Right lung (tissue), 10 donors: ENCODE data around the gene PBX2. TPM values are rescaled to one million over a fixed set of nuclear protein-coding genes. Genes with fewer than 3 reads are reported as not detected.
"Not testable (repeated sequence)": the region's sequence is repeated elsewhere in the genome, so short reads cannot be mapped to it uniquely, and the experiment has no call there.

Source experiments
- DNase-seq, 2 donors: peaks; one replicate each; pipeline ENCODE4 v3.0.0-alpha.2; 2013
- long read RNA-seq, 8 donors: transcript quantifications; one replicate each; lab custom pipeline, GENCODE V29; 2026
- polyA plus RNA-seq, 5 donors: library from polyadenylated mRNA; unstranded; fragments of 120-200 nt; gene quantifications; one replicate each; pipeline versions ENCODE4 v1.2.1 to v1.2.3, GENCODE V29; 2013; ENCODE audit warnings: inconsistent platforms in 1 of 5, low replicate concordance in 1 of 5; ENCODE audit not compliant: insufficient read length in 5 of 5, insufficient read depth in 1 of 5

PBX2 gene, protein sequence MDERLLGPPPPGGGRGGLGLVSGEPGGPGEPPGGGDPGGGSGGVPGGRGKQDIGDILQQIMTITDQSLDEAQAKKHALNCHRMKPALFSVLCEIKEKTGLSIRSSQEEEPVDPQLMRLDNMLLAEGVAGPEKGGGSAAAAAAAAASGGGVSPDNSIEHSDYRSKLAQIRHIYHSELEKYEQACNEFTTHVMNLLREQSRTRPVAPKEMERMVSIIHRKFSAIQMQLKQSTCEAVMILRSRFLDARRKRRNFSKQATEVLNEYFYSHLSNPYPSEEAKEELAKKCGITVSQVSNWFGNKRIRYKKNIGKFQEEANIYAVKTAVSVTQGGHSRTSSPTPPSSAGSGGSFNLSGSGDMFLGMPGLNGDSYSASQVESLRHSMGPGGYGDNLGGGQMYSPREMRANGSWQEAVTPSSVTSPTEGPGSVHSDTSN
- polyA plus RNA-seq = 100 to 1,000 TPM; 158 to 182 (median 162) TPM
- long read RNA-seq, donor 1, transcript PBX2-201 (9 exons, 3,205 nt) = major isoform, 9 of 22 reads
- long read RNA-seq, donor 1, partial matches to known transcripts = 5 of 22 reads
- long read RNA-seq, donor 1, other reads (novel, unspliced or antisense) = 0 of 22 reads
- long read RNA-seq, donor 2, partial matches to known transcripts = 15 of 18 reads
- long read RNA-seq, donor 2, other reads (novel, unspliced or antisense) = 0 of 18 reads
- long read RNA-seq, donor 3, partial matches to known transcripts = 11 of 14 reads
- long read RNA-seq, donor 3, other reads (novel, unspliced or antisense) = 0 of 14 reads
- long read RNA-seq, donor 4, partial matches to known transcripts = 0 of 5 reads
- long read RNA-seq, donor 4, other reads (novel, unspliced or antisense) = 0 of 5 reads
- long read RNA-seq, donor 5, transcript PBX2-201 (9 exons, 3,205 nt) = major isoform, 9 of 25 reads
- long read RNA-seq, donor 5, partial matches to known transcripts = 13 of 25 reads
- long read RNA-seq, donor 5, other reads (novel, unspliced or antisense) = 0 of 25 reads
- long read RNA-seq, donor 6, transcript PBX2-201 (9 exons, 3,205 nt) = major isoform, 9 of 14 reads
- long read RNA-seq, donor 6, partial matches to known transcripts = 0 of 14 reads
- long read RNA-seq, donor 6, other reads (novel, unspliced or antisense) = 0 of 14 reads
- long read RNA-seq, donor 7, transcript PBX2-201 (9 exons, 3,205 nt) = major isoform, 11 of 12 reads
- long read RNA-seq, donor 7, partial matches to known transcripts = 0 of 12 reads
- long read RNA-seq, donor 7, other reads (novel, unspliced or antisense) = 0 of 12 reads
- long read RNA-seq, donor 8, transcript PBX2-201 (9 exons, 3,205 nt) = major isoform, 5 of 7 reads
- long read RNA-seq, donor 8, partial matches to known transcripts = 0 of 7 reads
- long read RNA-seq, donor 8, other reads (novel, unspliced or antisense) = 0 of 7 reads

DNA sequence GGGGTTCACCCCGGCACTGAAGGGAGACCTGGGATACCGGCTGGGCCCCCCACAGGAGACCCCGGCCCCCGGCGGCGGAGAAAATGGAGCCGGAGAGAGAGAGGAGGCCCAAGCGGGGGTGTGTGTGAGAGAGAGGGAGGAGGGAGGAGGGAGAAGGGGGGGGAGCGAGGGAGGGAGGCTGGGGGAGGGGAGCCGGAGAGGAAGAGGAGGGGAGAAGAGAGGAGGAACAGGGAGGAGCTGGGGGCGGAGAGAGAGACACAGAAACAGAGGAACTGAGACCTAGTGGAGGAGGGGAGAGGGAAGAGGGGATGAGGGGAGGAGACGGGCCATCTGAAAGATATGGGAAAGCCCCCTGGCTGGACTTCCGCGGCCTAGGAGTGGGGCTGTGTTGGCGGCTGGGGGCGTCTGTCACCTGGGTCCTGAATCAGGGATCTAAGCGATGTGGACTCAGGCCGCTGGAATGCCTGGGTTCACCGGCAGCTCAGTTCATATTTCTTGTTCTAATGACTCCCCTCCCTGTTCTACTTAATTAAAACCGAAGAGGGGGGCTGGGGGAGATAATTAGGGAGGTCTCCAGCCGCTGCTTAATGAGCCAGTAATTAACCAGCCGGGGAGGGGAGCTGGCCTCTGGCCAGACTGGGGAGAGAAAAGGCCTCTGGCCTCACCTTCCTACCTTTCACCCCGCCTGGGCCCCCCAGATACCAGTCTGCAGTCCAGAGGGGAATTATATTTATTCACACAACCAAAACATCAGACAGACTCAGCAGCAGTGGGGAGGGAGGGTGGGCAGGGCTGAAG lies at the start of gene PBX2:
Gene PBX2, minus strand, starts transcription at position 149 of the 798 bp plus-strand sequence. CDS start 287 bp downstream, outside the sequence.
- peak; percentile 93 to 94 for DNase-seq

DNA sequence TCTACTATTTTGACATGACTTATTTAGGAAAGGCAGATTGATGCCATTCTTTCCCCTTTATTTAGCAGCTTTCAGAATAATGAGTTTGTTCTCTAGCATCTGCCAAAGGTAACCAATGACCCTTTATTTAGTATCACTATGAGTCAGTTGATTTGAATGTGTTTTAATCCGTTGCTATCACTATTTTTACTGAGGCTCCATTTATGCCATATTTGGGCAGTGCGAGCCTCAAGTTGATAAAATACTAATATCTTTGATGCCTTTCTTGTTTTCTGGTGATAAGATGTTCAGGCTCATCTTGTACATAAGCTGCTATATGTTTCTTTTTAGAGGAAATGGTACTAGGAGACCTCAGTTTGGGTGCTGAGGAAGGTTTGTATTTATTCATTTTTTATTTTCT lies 49.5 kb upstream of the PBX2 start:
- DNase-seq = no peak

DNA sequence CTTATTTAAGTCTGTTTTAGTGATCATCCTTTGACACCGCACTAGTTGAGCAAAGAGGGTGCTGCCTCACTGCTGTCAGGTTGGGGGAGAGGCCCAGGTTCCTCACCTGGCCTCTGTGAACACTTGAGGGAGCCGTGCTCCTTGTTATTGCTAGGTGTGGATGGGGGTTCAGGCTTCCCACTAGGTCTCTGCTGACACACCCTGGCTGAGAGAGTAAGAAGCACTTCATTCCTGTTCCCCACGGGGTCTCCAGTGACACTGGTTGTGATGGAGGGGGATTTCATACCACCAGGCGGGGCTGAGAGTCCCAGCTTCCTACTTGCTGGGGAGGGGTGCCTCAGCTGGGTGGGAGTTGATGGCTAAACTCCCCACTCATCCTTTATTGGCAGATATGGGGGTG lies 44.9 kb upstream of the PBX2 start:
- DNase-seq = no peak

DNA sequence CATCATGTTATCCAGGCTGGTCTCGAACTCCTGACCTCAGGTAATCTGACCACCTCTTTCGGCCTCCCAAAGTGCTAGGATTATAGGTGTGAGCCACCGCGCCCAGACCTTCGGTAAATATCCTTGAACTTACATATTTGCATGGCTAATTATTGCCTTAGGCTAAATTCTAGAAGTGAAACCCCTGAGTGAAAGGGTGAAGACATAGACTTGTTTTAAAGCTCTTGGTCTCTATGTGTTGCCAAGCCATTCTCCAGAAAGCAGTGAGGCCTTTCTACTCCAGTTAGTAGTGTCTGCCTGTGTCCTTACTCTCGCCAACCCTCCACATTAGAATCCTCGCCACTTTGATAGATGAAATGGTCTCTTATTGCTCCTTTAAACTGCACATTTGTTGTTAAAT lies 36.4 kb upstream of the PBX2 start:
- no peak for DNase-seq

DNA sequence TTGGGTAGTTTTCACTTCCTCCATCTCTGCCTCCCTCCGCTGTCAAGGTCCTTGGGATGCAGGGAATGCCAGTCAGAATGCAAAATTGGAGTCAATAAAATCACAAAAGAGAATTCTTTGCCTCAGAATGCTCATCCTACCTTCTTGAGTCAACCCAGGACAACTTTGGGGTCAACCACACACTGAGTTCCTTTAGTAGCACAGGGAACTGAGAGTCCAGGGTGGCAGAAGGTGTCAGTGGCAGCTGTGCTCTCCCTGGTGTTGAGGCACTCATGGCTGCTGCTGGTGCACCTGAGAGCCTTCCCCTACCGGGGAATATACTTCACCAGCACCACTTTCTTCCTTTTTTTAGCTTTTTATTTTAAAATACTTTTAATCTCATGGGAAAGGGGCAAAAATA lies 34.7 kb upstream of the PBX2 start:
- DNase-seq = no peak

DNA sequence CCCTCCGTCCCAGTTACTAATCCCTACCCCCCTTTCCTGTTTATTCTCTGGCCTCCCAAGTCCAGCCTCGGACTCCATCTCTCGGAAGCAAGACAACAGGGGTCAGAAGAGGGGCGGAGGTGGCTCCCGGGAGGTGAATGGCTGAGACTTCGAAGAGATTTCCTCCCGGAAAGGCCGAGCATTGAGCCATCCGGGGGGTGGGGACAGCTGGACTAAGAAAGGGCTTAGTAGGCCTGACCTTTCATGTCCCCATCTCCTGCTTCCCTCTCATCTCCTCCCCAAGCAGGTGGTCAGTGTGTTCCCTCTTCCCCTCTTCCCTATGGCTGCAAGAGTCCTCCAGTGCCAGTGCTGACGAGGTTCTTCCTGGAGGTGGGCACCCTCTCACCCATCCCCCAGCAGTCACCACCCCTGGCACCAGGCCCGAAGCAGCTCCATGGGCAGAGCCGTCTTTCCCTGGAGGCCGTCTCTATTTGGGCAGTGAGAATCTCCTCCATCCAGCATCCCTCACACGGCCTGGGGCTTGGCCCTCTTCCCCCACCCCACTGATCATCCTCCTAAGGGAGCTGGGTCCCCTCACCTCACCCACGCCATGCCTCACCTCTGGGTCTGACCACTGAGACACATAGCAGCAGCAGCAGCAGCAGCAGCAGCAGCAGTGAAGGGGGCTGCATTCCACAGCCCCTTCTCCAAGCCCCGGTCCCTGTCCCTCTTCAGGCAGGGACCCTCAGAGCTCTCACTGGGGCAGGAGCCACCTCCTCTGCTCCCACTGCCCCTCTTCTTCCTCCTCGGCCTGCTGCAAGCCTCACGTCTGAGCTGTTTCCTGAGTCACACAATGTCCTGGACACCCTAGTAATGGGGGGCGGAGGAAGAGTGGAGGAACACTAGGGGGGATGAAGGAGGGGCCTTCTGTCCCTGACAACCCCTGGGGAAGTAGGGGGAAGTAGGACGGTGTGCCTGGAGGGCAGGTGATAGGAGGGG lies 33.5 kb upstream of the PBX2 start, which contains the start of gene NOTCH4:
Gene NOTCH4, minus strand, starts transcription at position 810 of the 978 bp plus-strand sequence. Its CDS starts 139 bp downstream, at position 671.
- no peak for DNase-seq

DNA sequence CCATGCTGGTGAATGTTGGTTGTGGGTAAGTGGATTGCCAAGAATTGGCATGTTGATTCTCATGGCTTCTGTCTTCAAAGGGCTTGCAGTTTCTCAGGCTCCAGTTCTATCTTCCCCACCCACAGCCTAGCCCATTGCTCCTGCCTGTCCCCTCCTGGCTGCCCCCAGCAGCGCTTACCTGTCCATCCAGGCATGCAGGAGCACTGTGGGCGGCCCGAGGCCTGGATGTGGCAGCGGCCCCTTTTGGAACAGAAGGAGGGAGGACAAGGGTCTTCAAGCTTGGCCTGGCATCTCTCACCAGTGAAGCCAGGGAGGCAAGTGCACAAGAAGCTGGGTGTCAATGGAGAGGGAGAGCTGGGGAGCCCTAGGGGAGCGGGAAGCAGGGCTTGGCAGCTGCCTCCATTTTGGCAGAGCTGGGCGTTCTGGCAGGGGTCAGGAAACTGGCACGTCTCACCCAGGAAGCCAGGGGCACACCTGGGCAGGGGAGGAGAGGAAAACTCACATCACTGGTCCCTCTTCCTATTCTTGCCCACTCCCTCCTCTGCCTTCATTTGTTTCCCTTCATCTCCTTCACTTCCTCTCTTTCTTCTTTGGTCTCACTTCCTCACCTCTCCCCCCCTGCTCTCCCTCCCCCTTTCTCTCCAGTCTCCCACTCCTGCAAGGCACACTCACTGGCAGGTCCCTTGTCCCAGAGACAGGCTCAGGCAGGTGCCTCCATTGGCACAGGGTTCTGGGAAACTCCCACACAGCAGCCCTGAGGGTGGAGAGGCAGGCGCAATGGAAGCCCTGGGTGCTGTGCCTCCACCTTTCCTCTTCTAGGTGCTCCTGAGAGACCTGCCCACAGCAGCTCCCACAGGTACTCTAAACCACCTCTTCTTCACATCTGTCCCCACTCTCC lies 32.6 kb upstream of the PBX2 start:
- DNase-seq = no peak

DNA sequence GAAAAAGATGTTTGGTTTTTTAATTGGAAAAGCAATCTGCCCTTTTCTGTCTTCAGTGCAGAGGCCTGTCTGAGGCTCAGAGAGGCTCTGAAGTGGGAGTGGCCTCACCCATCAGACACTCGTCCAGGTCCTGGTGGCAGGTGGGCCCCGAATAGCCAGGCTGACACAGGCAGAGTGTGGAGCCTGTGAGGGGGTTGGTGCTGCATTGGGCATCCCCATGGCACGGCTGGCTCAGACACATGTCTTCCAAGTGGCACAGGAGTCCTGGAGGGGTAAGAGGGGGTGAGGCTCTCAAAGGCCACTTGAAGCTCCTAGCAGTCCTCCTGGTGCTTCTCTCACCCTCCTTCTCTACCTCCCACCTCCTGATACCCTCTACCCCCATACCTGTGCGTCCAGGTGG lies 30.0 kb upstream of the PBX2 start:
- DNase-seq = no peak

DNA sequence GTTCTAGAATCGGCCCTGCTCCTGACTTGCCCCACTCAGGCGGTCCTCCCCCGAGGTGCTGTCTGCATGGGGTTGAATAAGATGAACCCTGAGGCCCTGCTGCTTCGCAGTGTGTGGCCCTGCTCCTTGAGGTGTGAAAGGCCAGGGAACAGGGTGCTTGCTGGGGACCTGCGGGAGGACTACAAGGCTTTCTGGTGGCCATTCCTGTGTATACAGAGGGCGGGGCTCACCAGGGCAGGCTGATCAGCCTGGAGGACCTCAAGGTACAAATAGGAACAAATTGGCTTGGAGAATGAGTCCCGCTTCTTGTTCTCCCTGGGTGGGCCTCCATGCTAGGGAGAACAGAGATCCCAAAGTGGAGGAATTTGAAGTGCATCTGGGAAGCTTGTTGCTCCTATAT lies 28.2 kb upstream of the PBX2 start:
- no peak for DNase-seq

DNA sequence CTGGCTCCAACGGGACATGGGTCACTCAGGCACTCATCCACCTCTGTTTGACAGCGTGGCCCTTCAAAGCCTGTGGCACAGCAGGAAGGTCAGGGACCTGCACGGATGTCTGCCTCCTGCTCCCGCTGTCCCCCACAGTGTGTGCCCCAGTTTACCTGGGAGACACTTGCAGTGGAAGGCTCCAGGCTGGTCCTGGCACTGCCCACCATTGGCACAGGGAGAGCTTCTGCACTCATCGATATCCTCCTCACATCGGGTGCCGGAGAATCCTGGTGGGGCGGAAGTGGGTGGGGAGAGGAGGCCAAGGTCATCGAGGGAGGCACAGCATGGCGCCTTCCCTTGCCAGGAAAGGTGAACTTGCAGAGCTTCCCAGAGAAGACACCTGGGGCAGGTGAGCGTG lies 27.0 kb upstream of the PBX2 start:
- no peak for DNase-seq

DNA sequence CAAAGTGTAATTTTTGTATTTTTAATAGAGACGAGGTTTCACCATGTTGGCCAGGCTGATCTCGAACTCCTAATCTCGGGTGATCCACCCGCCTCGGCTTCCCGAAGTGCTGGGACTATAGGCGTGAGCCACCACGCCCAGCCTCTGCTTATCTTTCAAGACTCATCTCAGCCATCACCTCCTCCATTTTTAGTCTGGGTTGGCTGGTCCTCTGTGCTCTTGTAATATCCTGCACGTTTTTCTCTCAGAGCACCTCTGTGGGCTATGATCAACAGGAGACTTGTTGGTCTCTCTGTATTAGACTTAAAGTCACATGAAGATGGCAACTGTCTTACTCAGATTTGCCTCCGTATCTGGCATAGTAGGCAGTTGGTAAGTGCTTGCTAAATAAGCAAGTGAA lies 26.3 kb upstream of the PBX2 start:
- DNase-seq = no peak

DNA sequence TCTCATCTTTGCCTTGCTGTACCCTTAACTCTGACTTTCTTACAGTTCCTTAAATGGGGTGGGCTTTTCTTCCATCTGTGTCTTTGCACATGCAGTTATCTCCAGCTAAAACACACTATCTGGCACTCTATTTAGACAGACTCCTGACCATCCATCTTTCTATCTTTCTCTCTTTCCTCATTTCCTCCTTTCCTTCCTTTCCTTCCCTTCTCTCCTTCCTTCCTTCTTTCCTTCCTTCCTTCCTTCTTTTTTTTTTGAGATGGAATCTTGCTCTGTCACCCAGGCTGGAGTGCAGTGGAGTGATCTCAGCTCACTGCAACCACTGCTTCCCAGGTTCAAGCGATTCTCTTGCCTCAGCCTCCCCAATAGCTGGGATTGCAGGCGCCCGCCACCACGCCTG lies 25.6 kb upstream of the PBX2 start:
- no peak for DNase-seq

DNA sequence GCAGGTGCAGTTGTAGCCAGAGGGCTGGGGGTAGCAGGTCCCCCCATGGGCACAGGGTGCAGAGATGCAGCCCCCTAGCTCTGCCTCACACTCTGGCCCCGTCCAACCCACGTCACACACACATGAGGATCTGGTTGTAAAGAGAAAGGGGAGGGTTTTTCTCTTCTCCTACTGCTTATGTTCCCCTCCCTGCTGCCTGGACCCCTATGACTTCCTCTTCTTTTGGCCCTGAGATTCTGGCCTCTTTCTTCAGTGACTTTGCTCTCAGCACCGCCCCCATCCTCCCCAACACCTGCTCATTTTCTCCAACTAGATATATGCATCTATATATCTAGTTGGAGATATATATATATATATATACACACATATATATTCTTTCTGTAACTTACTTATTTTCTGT lies 24.1 kb upstream of the PBX2 start:
- DNase-seq = no peak

DNA sequence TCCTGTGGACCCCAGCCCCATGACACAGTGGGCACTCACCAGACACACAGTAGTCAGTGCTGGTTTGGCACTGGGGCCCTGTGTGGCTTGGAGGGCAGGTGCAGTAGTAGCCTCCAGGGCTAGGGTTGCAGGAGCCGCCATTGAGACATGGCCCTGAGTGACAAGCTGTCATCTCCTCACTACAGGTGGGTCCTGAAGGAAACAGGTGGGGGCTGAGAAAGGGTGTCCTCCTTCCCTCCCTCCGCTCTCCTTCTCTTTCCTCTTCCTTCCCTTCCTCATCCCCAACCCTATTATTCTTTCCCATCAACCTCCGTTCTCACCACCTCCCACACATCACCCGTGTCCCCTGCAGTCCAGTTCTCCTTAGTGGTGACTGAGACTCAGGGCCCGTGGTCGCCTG lies 23.6 kb upstream of the PBX2 start:
- no peak for DNase-seq

DNA sequence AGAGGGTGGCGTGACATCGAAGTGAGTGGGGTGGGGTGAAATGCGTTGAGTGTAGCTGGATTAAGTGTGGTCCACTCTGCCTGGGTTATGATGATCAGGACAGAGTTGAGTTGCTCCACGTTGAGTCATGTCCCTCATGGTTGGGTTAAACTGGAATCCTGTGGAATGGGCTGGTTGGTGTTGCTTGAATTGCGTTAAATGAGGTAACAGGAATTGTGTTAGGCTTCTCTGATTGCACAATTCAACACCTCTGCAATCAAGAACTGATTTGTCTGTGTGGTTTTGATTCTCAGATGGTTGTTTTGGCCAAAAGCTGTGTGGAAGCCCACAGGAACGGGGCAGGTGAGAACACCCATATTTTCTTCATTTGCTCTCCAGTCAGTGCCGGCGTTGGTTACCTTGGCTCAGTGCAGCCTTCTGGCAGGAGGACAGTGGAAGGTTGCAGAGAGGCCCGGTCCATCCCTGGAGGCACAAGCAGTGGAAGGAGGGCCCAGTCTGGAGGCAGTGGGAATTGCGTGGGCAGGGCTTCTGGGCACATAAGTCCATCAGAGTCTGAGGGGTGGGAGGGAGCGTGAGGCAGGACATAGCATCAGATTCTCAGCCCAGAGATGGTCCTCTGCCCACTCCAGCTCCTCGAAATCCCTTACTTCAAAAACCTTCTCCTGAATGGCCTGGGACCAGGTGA lies 22.2 kb upstream of the PBX2 start:
- DNase-seq = no peak

DNA sequence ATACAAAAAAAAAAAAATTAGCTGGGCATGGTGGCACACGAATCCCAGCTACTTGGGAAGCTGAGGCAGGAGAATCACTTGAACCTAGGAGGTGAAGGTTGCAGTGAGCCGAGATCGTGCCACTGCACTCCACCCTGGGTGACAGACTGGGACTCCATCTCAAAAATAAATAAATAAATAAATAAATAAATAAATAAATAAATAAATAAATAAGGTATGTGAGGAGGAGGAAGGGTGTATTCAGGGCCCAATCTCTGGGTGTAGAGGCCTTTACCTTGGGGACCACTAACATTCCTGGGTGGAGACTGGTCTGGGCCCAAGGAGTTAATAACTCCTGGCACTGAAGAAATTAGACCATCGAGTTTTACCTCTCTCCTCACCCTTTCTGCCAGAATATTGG lies 21.4 kb upstream of the PBX2 start:
- not testable (repeated sequence) for DNase-seq

DNA sequence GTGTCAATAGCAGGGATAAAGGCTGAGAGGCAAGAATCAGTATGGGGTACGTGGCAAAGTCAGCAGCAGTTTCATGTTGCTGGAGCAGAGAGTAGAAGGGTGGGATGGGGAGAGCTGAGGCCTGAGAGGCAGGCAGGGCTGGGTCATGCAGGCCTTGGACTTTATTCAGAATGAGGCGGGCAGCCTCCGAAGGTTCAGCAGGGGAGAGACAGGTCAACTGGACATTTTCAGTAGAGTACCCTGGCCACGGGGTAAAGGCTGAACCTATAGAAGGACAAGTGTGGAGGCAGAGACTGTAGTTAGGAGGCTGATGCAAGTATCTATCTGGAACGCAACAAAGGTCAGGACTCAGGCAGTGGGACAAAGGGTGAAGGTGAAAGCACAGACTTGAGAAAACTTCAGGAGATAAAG lies 20.2 kb upstream of the PBX2 start:
- no peak for DNase-seq

DNA sequence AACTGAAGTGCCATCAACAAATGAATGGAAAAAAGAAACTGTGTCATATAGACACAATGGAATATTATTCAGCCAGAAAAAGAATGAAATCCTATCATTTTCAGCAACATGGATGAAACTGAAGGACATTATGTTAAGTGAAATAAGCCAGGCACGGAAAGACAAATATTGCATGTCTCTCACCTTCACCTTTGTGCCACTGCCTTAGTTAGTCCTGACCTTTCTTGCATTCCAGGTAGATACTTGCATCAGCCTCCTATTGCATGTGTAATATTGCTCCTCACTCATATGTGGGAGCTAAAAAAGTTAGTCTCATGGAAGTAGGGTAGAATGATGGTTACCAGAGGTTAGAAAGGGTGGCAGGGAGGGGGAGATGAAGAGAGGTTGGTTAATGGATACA lies 19.0 kb upstream of the PBX2 start:
- no peak for DNase-seq
